CD1c-positive myeloid dendritic cell (primary cell): ENCODE results near the gene APOA1.
"Not testable (repeated sequence)": the region's sequence is repeated elsewhere in the genome, so short reads cannot be mapped to it uniquely, and the experiment has no call there.

ENCODE experiments used
- DNase-seq: peaks from one replicate; pipeline ENCODE4 v3.0.0-alpha.2; 2016; ENCODE audit errors: extremely low spot score

The APOA1 gene

DNA sequence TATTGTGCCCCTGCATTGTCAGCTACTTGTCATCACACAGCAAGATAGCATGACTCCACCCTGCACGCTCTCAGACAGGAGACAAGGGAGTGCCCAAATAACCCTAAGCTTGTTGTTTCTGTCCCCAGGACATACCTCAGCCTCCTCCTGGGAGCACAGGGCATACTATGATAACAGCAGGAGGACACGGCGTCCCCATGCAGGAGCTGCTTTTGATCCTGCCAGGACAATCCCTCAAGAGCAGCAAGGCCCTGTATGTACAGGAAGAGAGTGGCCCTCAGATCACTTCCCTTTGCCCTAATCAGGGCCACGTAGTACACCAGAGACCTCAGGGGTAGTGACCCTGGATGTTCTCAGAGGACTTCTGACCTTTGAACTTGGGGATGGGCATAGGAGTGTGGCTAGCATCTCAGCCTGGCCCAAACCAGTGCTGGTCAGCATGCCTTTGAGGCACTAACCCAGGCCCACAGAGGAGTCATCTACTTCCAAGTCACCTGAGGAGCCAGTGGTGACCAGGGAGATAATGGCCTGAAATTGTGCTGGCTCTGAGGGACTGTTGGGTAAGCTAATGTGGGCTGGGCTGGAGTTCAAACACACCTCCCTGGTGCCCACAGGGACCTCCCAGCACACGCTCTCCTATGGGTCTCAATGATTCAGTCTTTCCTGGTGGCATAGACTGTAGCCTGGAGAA is 23.5 kb downstream of the APOA1 start:
- DNase-seq, result no peak

DNA sequence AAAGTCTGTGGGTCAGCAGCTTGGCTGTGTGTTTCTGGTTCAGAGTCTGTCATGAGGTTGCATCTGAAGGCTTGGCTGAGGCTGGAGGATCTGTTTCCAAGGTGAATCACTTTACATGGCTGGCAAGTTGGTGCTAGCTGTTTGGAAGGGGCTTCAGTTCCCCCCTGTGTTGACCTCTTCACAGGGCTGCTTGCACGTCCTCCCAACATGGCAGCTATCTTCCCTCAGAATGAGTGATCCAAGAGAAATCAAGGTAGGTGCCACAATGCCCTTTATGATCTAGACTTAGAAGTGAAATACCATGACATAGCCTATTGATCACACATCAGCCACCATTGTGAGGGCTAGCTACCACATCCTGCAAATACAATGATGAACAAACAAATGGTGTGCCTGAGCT is 24.3 kb downstream of the APOA1 start:
- DNase-seq, result no peak

DNA sequence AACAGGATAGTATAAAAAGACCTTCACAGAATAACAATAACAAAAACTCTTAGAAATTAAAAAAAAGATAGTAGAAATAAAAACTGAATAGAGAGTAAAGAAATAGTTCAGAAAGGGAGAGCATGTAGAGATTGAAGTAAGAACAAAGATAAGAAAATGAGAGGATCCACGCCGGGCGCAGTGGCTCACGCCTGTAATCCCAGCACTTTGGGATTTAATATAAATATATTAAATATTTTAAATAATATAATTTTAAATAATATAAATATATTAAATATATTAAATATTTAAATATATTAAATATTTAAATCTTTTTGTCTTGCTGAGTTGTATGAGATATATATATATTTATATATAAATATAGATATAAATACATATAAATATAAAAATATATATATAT is 25.3 kb downstream of the APOA1 start:
- DNase-seq, result no peak

DNA sequence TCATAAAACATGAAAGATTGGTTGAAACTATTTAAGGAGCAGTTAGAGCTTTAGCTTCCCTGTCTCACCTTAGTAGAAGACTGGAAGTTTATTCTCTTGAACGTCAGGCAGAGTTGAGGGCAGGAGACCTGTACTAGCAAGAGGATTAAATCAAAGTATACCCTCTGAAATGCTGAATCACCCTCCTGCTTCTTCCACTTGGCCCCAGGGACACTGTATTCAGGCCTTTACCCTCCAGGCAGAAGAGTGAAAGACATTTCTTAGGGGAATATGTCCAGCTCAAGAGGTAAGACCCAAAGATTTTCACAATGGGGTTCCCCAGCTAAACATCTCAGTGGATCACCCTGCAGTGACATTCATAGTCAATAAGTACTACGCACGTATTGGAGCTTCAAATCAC is 26.2 kb downstream of the APOA1 start:
- DNase-seq, result no peak

DNA sequence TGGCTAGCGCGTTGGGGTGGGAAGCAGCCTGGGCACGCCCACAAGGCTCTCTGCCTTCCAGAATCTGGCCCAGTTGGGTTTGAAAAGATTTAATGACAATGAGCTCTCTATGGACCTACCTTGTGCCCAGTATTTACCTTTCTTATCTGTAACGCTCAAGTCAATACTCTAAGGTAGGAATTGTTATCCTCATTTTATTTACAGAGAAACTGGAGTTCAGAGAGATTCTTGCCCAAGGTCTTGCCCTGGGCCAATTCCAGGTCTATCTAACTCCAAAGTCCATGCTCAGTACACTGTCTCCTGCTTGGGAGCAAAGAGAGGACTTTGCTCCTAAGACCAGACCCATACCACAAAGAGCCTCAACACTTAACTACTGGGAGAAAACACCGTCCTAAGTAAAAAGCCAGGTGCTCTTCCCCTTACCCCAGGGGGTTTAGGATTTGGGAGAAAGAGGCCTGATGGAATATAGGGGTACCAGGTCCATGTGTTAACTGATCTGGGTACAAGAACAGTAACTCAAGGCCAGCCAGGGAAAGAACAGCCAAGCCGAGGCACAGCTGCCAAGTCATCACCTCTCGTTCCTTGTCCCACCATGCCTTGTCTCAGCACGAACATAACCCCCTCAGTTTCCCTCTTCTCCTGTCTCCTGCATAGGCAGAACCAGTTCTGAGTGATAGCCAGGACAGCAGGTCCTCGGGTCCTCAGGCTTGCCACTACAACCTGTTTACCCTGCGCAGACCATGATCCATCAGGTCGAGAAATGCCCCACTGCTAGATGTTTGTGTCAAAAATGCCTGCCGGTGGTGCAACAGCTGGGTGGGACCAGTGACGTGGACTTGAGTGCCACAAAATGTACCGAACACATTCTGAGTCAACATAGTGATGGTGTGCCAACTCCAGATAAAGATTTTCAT is 28.9 kb downstream of the APOA1 start:
- no peak for DNase-seq

DNA sequence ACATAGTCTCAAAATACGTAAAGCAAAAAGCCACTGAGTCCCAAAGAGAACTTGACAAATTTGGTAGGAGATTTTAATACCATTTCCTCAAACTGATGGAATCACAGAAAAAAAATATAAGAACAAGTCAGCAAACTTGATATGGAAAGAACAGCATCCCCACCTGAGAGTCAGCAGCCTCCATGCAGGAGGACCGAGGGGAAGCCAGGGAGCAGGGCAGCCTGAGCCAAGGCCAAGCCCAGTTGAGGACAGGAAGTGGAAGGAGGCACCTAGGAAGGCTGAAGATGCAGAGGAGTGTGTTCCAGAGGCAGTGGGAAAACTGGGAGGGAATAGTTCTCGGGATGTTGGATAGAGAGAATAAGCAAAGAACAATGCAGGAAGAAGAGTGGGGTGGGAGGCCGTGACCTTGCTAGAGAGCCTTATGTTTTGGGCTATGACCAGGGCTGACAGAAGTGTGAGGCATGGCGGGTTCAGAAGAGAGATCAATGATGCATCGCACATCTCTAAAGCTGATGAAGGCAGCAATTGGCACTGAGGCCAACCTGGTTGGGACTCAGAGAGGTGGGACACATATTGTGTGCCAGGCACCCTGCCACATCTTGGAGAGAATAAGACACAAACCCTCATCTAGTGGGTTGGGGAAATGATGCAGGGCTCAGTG is 29.7 kb downstream of the APOA1 start:
- no peak for DNase-seq

DNA sequence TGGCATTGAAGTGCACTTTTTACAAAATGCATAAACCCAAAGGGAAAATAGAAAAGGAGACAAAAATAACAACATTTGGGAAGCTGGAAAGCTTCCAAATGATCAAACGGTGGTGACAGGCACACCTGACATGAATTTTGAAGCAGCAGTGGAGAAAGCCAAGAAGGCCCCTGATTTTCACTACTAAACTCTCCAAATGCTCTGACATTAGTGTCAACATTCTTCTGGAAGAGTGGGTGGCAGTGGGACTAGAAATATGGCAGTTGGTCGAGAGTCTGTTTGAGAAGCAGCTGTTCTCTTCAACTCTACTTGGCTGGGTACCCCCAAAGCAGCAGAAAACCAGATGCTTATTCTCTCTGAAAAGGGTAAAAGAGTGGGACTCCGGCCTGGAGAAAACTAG is 33.4 kb downstream of the APOA1 start:
- DNase-seq, result no peak

DNA sequence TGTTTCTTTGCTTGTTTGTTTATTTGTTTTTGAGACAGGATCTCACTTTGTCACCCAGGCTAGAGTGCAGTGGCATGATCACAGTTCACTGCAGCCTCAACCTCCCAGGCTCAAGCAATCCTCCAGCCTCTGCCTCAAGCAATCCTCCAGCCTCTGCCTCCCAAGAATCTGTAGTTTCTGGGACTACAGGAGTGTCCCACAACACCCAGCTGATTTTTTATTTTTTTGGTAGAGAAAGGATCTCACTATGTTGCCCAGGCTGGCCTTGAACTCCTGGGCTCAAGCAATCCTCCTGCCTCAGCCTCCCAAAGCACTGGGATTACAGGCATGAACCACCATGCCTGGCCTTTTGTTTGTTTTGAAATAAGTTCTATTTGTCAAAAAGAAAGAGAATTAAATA is 35.8 kb downstream of the APOA1 start:
- not testable (repeated sequence) for DNase-seq

DNA sequence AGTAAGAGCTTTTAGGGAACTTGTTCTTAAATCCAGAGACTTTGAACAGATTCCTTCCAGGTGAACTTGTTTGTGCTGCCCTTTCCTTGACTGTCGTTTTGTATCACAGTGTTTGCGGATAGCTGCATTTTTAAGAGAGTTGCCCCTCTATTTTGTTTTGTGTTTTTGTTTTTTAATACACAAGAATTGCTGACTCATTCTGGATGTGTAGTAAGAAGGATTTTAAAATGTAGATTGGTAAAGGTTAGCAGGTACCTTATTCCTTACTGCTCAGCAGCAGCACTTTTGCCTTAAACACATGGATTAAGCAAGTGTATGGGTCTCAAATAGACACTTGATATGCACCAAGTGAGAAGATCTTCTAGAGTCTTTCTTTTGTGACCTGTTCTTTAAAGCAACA is 36.8 kb downstream of the APOA1 start:
- DNase-seq, result no peak

DNA sequence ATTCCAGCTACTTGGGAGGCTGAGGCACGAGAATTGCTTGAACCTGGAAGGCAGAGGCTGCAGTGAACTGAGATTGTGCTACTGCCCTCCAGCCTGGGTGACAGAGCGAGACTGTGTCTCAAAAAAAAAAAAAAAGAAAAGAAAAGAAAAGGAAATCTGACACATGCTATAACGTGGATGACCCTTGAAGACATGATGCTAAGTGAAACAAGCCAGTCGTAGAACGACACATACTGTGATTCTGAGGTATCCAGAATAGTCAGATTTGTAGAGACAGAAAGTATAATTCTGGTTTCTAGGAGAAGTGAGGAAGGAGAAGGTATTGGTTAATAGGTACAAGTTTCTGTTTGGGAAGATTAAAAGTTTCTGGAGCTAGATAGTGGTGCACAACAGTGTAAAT is 39.1 kb downstream of the APOA1 start:
- DNase-seq, result no peak

DNA sequence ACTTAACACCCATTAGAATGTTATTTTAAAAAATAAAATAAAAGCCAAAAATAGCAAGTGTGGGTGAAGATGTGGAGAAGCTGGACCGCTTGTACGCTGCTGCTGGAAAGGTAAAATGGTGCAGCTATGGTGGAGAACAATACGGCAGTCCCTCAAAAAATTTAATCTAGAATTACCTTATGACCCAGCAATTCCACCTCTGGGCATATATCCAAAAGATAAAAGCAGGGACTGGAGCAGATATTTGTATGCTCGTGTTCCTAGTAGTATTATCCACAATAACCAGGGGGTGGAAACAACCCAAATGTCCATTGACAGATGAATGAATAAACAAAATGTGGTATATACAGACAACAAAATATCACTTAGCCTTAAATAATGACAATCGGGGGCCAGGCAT is 39.6 kb downstream of the APOA1 start:
- DNase-seq, result no peak

DNA sequence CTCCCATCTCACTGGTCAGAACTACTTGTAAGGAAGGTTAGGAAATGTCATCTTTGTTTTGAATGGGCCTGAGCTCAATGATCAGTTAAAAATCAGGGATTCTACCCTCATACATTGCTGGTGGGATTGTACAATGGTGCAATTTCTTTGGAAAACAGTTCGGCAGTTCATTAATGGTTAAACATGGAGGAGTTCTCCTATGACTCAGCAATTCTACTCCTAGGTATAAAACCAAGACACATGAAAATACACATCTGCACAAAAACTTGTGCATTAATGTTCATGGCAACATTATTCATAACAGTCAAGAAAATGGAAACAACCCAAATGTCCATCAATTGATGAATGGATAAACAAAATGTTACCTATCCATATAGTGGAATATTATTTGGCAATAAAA is 40.9 kb downstream of the APOA1 start:
- DNase-seq, result no peak

DNA sequence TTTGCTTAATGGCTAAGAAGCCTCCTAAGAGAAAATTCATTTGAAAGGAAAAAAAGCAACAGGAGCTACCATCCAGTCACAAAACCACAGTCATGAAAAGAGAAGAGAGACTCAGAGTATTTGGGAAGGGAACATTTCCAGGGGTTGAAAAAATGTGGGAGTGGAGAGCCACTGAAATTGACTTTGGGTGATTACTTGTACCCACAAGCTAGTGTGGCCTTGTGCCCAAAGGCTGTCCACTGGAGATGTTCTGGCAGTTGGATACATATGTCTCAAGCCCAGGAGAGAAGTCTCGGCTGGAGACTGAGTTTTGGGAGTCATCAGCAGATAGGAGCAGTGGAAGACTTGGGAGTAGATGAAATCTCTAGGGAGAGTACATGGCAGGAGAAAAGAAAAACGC is 42.6 kb downstream of the APOA1 start:
- no peak for DNase-seq

DNA sequence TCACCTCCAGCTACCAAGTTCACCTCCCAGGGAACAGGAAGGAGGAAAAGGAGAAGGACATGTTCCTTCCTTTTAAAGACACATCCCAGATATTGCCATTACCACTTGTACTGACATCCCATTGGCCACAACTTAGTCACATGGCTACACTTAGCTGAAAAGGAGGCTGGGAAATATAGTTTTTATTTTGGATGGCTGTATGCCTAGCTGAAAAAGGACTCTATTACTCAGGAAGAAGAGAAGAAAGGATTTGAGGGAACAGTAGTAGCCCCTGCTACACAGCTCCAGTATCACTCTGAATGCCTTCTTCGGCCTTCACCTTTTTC is 43.7 kb downstream of the APOA1 start:
- DNase-seq, result peak; percentile 17

DNA sequence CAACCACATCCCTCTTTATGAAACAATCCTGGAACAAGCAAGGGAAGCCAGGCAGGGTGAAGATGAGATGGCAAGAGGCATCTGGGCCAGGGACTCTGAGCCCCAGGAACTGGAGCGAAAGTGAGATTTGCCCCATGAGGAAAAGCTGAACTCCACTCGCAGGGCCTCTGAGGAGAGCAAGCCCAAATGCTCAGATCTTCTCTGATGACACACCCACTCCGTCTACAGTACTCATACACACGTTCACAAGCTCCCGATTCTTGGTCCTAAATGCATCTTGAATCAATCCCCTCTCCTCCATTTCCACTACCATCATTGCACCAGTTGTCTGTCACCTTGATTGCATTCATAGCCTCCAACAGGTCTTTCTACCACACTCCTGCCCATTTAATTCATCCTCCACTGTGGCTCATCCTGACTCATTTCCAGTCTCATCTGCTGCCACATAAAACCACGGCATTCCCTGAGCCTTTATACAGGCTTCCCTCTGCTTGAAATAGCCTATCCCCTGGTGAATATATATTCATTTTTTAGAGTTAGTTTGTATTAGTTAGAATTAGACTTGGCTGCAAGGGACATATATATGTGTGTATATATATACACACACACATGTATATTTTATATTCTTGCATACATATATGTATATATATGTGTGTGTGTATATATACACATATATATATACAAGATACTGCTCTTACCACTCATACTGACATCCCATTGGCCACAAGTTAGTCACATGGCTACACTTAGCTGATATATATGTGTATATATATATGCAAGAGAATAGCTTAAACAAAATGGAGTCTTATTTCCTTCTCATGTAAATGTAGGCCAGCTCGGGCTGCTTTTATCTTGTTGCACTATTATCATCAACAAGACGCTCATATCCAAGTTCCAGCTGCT is 44.3 kb downstream of the APOA1 start:
- no peak for DNase-seq

DNA sequence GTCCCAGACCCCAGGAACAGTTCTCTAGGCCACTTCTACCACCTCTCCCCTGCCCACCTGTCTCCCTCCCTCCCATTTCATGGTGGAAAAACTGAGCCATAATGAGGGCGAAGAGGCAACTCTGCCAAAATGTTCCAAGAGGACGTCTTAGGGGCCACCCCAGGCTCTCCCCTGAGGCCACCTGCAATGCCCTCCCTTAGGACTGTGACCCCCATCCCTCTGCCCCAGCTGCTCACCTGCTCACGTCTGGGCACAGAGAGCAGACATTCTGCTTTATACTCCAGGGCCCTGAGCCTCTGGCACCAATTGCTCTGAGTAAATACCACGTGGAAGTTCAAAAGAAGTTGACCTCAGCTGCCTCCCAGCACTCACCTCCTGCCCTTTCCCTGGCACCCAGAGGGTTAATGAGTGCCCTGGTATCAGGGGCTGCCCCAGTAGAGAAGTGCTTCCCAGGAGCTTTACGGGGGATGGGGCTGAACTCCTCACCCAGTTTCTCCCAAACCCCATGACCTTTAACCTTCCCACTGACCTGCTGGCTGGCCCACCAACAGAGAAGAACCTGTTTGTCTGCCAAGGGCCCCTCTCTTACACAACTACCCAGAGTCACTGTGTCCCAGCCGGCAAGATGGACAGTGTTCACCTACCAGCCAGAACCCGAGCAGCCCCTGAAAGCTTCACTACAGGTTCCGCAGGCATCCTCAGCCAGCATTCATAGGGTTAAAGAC is 45.1 kb downstream of the APOA1 start:
- DNase-seq, result no peak

DNA sequence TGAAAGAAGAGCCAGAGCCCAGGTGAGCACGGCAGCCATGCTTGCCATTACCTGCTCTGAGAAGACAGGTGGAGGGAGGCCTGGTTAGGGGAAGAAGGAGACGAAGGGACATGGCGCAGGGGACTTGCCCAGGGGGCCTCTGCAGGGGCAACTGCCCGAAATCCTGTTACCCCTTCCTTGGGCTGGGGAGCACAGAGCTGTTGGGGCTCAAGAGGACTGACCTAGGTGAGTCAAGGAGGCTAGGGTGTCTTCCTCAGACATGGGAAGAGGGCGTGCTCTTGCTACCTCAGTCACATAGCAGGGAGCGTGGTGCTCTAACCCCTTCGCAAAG is 45.6 kb downstream of the APOA1 start, which contains the start of gene APOA5:
APOA5 (minus strand) TSS at position 67 of the 331 bp plus-strand sequence; CDS start at position 48, 19 bp downstream.
- no peak for DNase-seq

DNA sequence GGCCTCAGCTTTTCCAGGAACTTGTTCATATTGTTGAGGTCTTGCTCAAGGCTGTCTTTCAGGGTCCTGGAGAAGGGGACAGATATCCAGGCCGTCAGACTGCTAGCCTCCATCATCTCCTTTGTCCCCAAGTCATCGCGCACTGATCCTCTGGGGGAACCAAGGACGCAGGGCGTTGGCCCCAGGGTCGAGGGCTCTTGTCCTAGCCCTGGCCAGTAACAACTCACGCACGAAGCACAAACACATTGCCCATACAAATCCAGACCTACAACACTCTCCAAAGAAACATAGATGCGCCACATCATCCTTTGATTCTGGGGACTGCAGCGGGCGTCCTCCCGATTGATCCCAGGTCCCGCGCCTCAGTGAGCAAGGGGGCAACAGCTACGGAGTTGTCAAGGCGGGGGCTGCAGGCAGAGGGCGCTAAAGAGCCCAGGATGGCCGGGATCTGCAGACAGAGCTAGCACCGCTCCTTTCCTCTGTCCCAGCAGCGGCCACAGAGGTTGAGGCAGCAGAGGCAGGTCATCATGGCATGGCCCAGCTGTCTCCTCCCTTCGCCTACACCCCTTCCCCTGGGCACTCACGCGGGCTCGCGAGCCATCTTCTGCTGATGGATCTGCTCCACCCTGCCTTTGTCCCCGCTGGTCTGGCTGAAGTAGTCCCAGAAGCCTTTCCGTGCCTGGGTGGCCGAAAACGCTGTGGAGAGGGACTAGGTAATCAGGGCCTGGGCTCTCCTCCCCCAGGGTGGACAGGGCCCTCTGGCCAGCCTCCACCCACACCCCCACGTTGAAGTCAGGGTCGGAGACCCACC is 46.2 kb downstream of the APOA1 start:
- DNase-seq, result peak; percentile 80

DNA sequence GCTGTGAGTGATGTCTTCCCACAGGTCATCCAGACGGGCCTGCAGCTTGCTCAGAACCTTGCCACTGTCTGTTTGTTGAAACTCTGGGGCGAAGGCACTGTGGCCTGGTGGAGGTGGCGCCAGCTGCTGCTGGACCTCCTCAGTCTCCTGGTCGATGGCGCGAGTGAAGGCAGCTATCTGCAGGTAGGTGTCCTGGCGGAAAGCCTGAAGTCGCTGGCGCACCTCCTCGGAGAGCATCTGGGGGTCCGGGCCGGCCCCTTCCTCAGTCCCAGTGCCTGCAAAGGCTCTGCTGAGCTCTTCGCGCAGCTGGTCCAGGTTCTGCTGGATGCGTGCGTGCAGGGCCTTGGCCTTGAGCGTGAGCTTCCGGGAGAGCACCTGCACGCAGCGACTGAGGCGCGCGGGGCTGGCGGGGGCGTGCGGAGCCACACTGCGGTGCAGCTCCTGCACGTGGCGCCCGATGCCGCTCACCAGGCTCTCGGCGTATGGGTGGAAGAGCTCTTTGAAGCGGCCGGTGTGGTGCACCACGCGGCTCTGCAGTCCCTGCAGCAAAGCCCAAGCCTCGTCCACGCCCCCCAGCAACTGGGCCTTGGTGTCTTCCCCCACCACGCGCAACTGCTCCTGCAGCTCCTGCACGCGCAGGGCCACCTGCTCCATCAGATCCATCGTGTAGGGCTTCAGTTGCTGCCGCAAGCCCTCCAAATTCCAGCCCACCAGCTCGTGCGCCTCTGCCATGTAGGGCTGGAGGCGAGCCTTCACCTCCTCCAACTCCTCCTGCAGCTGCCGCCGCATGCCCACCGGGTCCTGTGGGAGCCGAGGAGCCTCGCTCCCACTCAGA is 47.0 kb downstream of the APOA1 start:
- no peak for DNase-seq
